ENCODE measurements around the gene OSTM1. TPM values are rescaled to one million over a fixed set of nuclear protein-coding genes. Genes with fewer than 3 reads are reported as not detected.

OSTM1 gene
- total and polyA plus RNA-seq, 4 donors, result 17.8 to 68.3 (median 31.8) TPM

DNA sequence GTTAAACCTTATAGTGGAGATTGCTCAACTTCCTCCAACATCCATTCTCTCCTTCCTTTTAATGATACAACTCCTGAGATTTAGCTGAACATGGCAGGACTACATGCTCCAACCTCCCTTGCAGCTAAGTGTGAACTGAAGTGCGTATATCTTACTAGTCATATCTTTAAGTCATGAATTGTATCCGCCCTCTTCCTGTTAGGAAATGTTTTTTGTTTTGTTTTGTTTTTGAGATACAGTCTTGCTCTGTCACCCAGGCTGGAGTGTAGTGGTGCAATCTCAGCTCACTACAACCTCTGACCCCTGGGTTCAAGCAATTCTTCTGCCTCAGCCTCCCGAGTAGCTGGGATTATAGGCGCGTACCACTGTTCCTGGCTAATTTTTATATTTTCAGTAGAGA is 8.8 kb upstream of the OSTM1 start:
- no peaks in the 10 kb centered on the region for H3K27me3 ChIP-seq (ENCODE audit: control insufficient read depth in 1 of 2, insufficient read depth in 2 of 2, low read length in 1 of 2)
- no peaks in the 10 kb centered on the region for H3K9me3 ChIP-seq (ENCODE audit: control insufficient read depth, low read length)
- no peaks in the 10 kb centered on the region for H3K4me1 ChIP-seq (ENCODE audit: control insufficient read depth in 1 of 2, insufficient read depth in 2 of 2, low read length in 2 of 2)
- H3K4me3 ChIP-seq (ENCODE audit: low read length in 2 of 2), result no peak overlapping the region
- no peak for DNase-seq
- H3K36me3 ChIP-seq (ENCODE audit: control insufficient read depth in 1 of 2, insufficient read depth in 2 of 2, low read length in 1 of 2), result no peaks in the 10 kb centered on the region
- ATAC-seq (ENCODE audit: low FRiP score), result no peak
- intact Hi-C loops (cut with DNase I), result no loop called here
- H3K27ac ChIP-seq (ENCODE audit: low read depth in 1 of 2, low read length in 2 of 2), result no peak overlapping the region
- WGBS, 2 donors, result 96 to 97% methylated on average over 5 of the region's 5 CpGs

DNA sequence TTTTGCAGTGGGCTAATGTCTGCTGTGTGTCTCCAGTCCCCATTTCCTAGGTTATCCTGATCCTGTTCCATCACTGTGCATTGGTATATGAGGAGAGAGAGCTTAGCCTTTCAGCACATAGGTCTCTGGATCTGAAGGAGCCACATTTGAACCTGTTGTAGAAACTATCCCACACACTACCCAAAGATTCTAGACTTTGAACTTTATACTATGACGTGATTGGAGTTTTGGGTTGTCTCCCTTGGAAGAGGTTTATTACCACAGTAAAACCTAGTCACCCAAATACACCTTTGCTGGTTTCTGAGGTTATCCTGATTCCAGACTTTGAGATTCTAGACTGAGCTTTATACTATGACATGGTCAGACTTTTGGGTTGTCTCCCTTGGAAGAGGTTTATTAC is 8.0 kb upstream of the OSTM1 start:
- Histone ChIP-seq H3K4me1 (ENCODE audit: control insufficient read depth in 1 of 2, insufficient read depth in 2 of 2, low read length in 2 of 2) (no peaks in the 10 kb centered on the region), H3K27ac (ENCODE audit: low read depth in 1 of 2, low read length in 2 of 2) (no peak overlapping the region), H3K36me3 (ENCODE audit: control insufficient read depth in 1 of 2, insufficient read depth in 2 of 2, low read length in 1 of 2) (no peaks in the 10 kb centered on the region), H3K4me3 (ENCODE audit: low read length in 2 of 2) (no peak overlapping the region), H3K27me3 (ENCODE audit: control insufficient read depth in 1 of 2, insufficient read depth in 2 of 2, low read length in 1 of 2) (no peaks in the 10 kb centered on the region), H3K9me3 (ENCODE audit: control insufficient read depth, low read length) (no peaks in the 10 kb centered on the region)
- intact Hi-C loops (cut with DNase I), result no loop called here
- no peak for ATAC-seq (ENCODE audit: low FRiP score)
- DNase-seq, result no peak
- 87 to 88% methylated on average over 1 of the region's 1 CpG for WGBS, 2 donors

DNA sequence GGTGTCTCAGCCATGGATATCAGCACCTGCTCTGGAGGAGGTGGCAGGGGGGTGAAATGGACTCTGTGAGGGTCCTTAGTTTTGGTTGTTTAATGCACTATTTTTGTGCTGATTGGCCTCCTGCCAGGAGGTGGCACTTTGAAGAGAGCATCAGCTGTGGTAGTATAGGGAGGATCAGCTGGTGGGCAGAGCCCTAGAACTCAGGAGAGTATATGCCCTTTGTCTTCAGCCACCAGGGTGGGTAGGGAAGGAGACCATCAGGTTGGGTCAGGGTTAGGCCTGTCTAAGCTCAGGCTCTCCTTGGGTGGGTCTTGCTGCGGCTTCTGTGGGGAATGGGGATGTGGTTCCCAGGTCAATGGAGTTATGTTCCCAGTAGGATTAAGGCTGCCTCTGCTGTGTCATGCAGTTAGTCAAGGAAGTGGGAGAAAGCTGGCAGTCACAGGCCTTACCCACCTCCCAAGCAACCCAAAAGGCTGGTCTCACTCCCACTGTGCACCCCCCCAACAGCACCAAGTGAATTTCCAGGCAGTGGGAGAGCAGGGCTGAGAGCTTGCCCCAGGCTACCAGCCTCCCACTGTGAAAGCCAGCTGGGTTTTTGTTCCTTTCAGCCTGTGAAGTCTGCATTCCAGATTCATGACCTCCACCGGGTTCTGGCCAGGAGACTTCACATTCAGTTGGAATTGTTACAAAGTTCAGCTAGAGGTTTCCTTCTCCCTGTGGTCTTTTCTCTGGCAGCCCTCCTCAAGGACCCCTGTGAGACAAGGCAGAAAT is 5.7 kb upstream of the OSTM1 start:
- Histone ChIP-seq H3K4me1 (ENCODE audit: control insufficient read depth in 1 of 2, insufficient read depth in 2 of 2, low read length in 2 of 2) (no peaks in the 10 kb centered on the region), H3K27ac (ENCODE audit: low read depth in 1 of 2, low read length in 2 of 2) (no peak overlapping the region), H3K27me3 (ENCODE audit: control insufficient read depth in 1 of 2, insufficient read depth in 2 of 2, low read length in 1 of 2) (no peaks in the 10 kb centered on the region), H3K9me3 (ENCODE audit: control insufficient read depth, low read length) (no peaks in the 10 kb centered on the region), H3K36me3 (ENCODE audit: control insufficient read depth in 1 of 2, insufficient read depth in 2 of 2, low read length in 1 of 2) (no peaks in the 10 kb centered on the region), H3K4me3 (ENCODE audit: low read length in 2 of 2) (no peak overlapping the region)
- ATAC-seq (ENCODE audit: low FRiP score) (no peak), DNase-seq (no peak)
- 53 to 54% methylated on average over 2 of the region's 2 CpGs for WGBS, 2 donors
- intact Hi-C loops (cut with DNase I), result no loop called here

DNA sequence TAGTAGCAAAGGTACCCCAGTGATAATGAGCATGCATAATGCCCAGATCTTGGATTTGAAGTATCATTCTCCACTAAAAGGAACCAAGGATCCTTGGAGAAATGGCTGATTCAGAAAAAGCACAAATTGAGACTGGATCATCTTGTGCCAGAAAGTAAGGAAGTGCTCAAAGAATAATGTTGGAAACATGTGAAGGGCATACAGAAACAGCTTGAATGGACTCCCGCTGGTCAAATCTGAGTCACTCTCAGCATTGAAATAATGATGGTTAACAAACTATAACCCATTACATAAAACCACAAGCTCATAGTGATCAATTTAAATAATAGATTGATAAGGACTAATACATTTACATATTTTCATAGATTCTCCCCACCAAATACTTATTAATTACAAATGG is 3.6 kb upstream of the OSTM1 start:
- Histone ChIP-seq H3K27ac (ENCODE audit: low read depth in 1 of 2, low read length in 2 of 2) (no peak overlapping the region), H3K4me3 (ENCODE audit: low read length in 2 of 2) (no peak overlapping the region), H3K36me3 (ENCODE audit: control insufficient read depth in 1 of 2, insufficient read depth in 2 of 2, low read length in 1 of 2) (no peaks in the 10 kb centered on the region), H3K4me1 (ENCODE audit: control insufficient read depth in 1 of 2, insufficient read depth in 2 of 2, low read length in 2 of 2) (no peaks in the 10 kb centered on the region), H3K9me3 (ENCODE audit: control insufficient read depth, low read length) (no peaks in the 10 kb centered on the region), H3K27me3 (ENCODE audit: control insufficient read depth in 1 of 2, insufficient read depth in 2 of 2, low read length in 1 of 2) (no peaks in the 10 kb centered on the region)
- DNase-seq, result no peak
- intact Hi-C loops (cut with DNase I), result no loop called here
- ATAC-seq (ENCODE audit: low FRiP score), result no peak
- WGBS, 2 donors, result 79 to 85% methylated on average over 1 of the region's 1 CpG

DNA sequence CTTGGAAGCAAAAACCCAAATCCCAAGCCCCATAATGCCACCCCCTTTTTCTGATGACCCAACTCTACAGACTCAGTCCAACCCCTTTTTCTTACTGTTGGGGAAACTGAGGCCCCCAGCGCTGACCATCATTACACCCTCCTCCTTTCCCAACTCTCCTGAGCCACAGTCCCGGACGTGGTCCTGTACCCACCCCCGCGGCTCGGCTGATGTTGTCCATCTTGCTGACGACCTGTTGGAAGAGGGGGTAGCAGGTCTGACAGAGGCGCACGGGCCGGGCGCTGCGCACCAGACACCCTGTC is 533 bp downstream of the OSTM1 start:
- 2% methylated on average over 12 of the region's 12 CpGs for WGBS, 2 donors
- ATAC-seq (ENCODE audit: low FRiP score), result peak; percentile 61
- Histone ChIP-seq H3K27me3 (ENCODE audit: control insufficient read depth in 1 of 2, insufficient read depth in 2 of 2, low read length in 1 of 2) (no peaks in the 10 kb centered on the region), H3K27ac (ENCODE audit: low read depth in 1 of 2, low read length in 2 of 2) (no peak overlapping the region), H3K9me3 (ENCODE audit: control insufficient read depth, low read length) (no peaks in the 10 kb centered on the region), H3K4me1 (ENCODE audit: control insufficient read depth in 1 of 2, insufficient read depth in 2 of 2, low read length in 2 of 2) (no peaks in the 10 kb centered on the region), H3K4me3 (ENCODE audit: low read length in 2 of 2) (peak overlapping the region; percentile 83 to 92), H3K36me3 (ENCODE audit: control insufficient read depth in 1 of 2, insufficient read depth in 2 of 2, low read length in 1 of 2) (no peaks in the 10 kb centered on the region)
- intact Hi-C loops (cut with DNase I), result loop anchor here in 1 of 2 donors (2.0 kb wide), 1 partner anchor 187 kb away; the partner anchor contains the start of gene SNX3
- no peak for DNase-seq

DNA sequence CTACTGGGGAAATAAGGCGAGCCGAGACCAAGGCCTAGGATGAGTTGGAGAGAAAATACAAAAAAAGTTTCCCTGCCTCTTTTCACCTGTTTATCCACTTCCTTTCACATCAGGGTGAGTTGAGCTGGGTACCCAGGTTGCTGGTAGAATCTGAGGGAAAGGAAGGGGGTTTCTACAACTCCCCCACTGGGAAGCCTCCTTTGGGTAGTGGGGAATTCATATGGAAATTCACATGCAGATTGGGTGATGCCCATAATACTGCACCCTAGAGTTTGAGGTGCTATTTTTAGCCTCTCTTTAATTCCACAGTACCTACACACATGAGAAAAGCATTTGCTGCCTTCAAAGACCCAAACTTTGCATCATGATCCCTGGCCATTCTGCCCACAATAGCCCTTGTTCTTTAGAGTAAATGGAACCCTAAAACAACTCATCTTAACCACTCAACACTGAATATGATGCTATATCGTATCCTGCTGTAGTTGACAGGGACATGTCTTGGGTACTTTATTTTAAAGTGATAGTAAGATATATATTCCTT is 2.7 kb downstream of the OSTM1 start:
- WGBS, 2 donors, result 80 to 89% methylated on average over 3 of the region's 3 CpGs

DNA sequence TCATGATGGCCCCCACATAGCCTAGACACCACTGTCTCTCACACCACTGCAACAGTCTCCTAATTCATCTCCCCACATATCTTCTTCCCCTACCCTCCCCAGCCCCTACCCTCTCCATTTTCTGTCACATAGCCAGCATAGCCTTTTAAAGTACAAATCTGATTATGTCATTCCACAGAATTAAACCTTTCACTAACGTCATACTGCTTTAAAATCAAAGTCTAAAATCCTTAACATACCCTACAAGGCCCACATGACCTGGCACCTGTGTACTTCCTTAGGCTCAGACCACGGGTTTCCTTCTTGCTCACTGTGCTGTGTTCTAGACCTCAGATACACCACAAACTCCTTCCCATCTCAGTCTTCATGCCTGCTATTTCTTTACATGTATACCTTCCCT is 5.9 kb downstream of the OSTM1 start:
- DNase-seq (no peak), ATAC-seq (ENCODE audit: low FRiP score) (no peak)
- H3K27ac ChIP-seq (ENCODE audit: low read depth in 1 of 2, low read length in 2 of 2), result no peak overlapping the region
- no peaks in the 10 kb centered on the region for H3K9me3 ChIP-seq (ENCODE audit: control insufficient read depth, low read length)
- WGBS, 2 donors, result 77 to 87% methylated on average over 2 of the region's 2 CpGs
- H3K4me3 ChIP-seq (ENCODE audit: low read length in 2 of 2), result no peak overlapping the region
- intact Hi-C loops (cut with DNase I), result loop anchor here in 1 of 2 donors (10.0 kb wide), 1 partner anchor 104 kb away; no protein-coding TSS in a partner anchor
- H3K27me3 ChIP-seq (ENCODE audit: control insufficient read depth in 1 of 2, insufficient read depth in 2 of 2, low read length in 1 of 2), result no peaks in the 10 kb centered on the region
- H3K4me1 ChIP-seq (ENCODE audit: control insufficient read depth in 1 of 2, insufficient read depth in 2 of 2, low read length in 2 of 2), result no peaks in the 10 kb centered on the region
- no peaks in the 10 kb centered on the region for H3K36me3 ChIP-seq (ENCODE audit: control insufficient read depth in 1 of 2, insufficient read depth in 2 of 2, low read length in 1 of 2)

More for the DNA sequence above, 2.7 kb downstream of the OSTM1 start:
- intact Hi-C loops (cut with DNase I), result no loop called here
- Histone ChIP-seq H3K9me3 (ENCODE audit: control insufficient read depth, low read length) (no peaks in the 10 kb centered on the region), H3K27me3 (ENCODE audit: control insufficient read depth in 1 of 2, insufficient read depth in 2 of 2, low read length in 1 of 2) (no peaks in the 10 kb centered on the region), H3K4me1 (ENCODE audit: control insufficient read depth in 1 of 2, insufficient read depth in 2 of 2, low read length in 2 of 2) (no peaks in the 10 kb centered on the region), H3K27ac (ENCODE audit: low read depth in 1 of 2, low read length in 2 of 2) (no peak overlapping the region), H3K4me3 (ENCODE audit: low read length in 2 of 2) (no peak overlapping the region), H3K36me3 (ENCODE audit: control insufficient read depth in 1 of 2, insufficient read depth in 2 of 2, low read length in 1 of 2) (no peaks in the 10 kb centered on the region)
- ATAC-seq (ENCODE audit: low FRiP score) (no peak), DNase-seq (no peak)

DNA sequence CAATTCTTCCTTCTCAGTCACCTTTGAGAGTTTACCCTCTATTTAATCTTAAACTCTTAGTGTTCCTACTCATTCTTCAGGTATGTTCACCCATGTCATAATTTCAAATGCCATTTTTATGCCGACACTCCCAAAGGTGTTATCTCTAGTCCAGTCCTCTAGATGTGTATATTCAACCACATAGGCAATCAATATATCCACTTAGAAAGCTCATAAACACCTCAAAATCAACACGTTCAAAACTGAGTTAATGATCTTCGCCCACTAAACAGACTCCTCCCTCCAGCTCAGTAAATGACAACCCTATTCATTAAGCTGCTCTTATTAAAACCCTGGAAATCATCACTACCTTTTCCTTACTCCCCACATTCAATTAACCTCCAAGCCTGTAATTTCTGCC is 6.4 kb downstream of the OSTM1 start:
- Histone ChIP-seq H3K36me3 (ENCODE audit: control insufficient read depth in 1 of 2, insufficient read depth in 2 of 2, low read length in 1 of 2) (no peaks in the 10 kb centered on the region), H3K4me1 (ENCODE audit: control insufficient read depth in 1 of 2, insufficient read depth in 2 of 2, low read length in 2 of 2) (no peaks in the 10 kb centered on the region), H3K27ac (ENCODE audit: low read depth in 1 of 2, low read length in 2 of 2) (no peak overlapping the region), H3K9me3 (ENCODE audit: control insufficient read depth, low read length) (no peaks in the 10 kb centered on the region), H3K4me3 (ENCODE audit: low read length in 2 of 2) (no peak overlapping the region), H3K27me3 (ENCODE audit: control insufficient read depth in 1 of 2, insufficient read depth in 2 of 2, low read length in 1 of 2) (no peaks in the 10 kb centered on the region)
- DNase-seq, result no peak
- no peak for ATAC-seq (ENCODE audit: low FRiP score)
- 93 to 94% methylated on average over 3 of the region's 3 CpGs for WGBS, 2 donors
- intact Hi-C loops (cut with DNase I), result loop anchor here in 1 of 2 donors (10.0 kb wide), 1 partner anchor 103 kb away; no protein-coding TSS in a partner anchor

DNA sequence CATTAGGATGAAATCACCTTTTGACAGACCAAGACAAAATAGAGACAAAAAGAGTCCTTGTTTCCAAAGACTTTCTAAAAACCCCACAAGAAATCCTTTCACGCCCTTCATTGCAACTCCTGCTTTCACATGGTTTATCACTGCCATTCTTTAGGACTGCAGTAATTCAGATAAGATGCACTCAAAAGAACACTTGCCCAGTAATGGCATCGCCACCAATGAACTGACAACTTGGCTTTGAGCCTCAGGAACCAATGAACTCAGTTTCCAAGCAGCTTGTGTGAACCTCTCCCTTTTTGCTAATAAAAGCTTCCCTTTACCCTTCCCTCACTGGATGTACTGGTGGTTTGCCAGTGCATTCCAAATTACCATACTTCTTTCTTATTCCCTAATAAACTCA is 21.8 kb downstream of the OSTM1 start:
- Histone ChIP-seq H3K9me3 (ENCODE audit: control insufficient read depth, low read length) (no peaks in the 10 kb centered on the region), H3K36me3 (ENCODE audit: control insufficient read depth in 1 of 2, insufficient read depth in 2 of 2, low read length in 1 of 2) (peaks cover 0 to 4% of the 10 kb centered on the region in 2 donors), H3K4me3 (ENCODE audit: low read length in 2 of 2) (no peak overlapping the region), H3K27me3 (ENCODE audit: control insufficient read depth in 1 of 2, insufficient read depth in 2 of 2, low read length in 1 of 2) (no peaks in the 10 kb centered on the region), H3K4me1 (ENCODE audit: control insufficient read depth in 1 of 2, insufficient read depth in 2 of 2, low read length in 2 of 2) (no peaks in the 10 kb centered on the region), H3K27ac (ENCODE audit: low read depth in 1 of 2, low read length in 2 of 2) (no peak overlapping the region)
- WGBS, 2 donors, result 76 to 81% methylated on average over 2 of the region's 2 CpGs
- intact Hi-C loops (cut with DNase I), result no loop called here
- ATAC-seq (ENCODE audit: low FRiP score) (no peak), DNase-seq (no peak)
